ENCODE measurements around the gene LSG1. TPM values are rescaled to one million over a fixed set of nuclear protein-coding genes. Genes with fewer than 3 reads are reported as not detected.
"Not testable (repeated sequence)": the region's sequence is repeated elsewhere in the genome, so short reads cannot be mapped to it uniquely, and the experiment has no call there.

The LSG1 gene
- total RNA-seq, 2 donors from 2014 or later, result 31.3 to 42.7 TPM

- no peak for ATAC-seq
- intact Hi-C loops (cut with DNase I, micrococcal nuclease), result no loop called here
- no peak for DNase-seq
These were observed 4.6 kb downstream of the LSG1 start for GRCh38 chr3:194667363-194667762.

DNA sequence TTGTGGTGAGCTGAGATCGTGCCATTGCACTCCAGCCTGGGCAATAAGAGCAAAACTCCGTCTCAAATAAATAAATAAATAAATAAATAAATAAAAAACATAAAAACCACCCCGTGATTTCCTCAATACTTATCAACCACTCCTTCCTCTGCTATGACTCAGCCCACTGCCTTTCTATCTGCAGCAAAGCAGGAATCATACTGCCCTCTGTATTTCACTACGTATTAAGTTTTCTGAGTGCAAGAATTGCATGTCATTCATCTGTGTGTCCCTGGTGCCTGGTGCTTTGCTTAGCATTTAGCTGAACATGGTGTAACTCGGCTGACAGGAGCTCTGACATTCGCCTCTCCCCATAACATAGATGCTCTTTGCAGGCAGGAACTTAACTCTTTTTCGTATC, 7.1 kb downstream of the LSG1 start:
- intact Hi-C loops (cut with DNase I, micrococcal nuclease), result no loop called here
- DNase-seq (no peak), ATAC-seq (no peak)

DNA sequence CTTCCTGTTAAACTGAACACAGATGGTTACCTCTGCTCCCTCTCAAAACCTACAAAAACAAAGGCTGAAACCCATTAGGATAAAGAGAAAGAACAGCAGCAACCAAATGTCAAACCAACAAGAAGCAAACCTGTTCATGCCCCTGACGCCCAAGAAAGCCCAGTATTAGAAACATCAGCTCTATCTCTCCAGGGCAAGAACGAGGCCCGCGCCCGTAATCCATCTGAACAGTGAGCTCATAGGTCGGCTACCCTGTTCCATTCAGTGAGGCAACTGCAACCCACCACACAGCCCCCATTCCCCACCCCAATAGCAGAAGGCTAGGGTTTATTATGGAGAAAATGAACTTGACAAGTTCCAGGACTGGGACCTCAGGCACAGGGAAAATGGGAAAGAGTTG, 10.0 kb downstream of the LSG1 start:
- ATAC-seq (no peak), DNase-seq (no peak)
- intact Hi-C loops (cut with DNase I, micrococcal nuclease), result no loop called here

DNA sequence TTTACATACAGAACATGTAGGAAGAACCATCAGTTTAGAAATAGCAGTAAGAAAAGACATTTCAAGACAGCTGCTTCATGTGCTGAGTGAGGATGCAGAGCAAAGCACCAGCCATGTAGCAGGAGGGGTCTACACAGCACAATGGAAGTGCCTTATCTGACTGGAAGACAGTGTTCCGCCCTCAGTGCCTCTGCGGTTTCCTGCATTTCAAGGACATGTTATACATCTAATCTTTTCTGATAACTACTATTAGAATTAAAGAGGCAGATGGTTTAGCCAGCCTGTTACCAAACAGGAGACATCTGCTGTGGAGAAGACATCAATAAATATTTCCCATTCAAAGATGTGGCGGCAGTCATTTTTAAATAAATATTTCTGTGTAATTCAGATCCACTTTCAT, 10.6 kb downstream of the LSG1 start:
- intact Hi-C loops (cut with DNase I, micrococcal nuclease), result no loop called here
- ATAC-seq (no peak), DNase-seq (no peak)

- intact Hi-C loops (cut with DNase I, micrococcal nuclease), result no loop called here
- no peak for DNase-seq
- ATAC-seq, result no peak
These were observed 12.2 kb downstream of the LSG1 start for GRCh38 chr3:194659778-194660177.

DNA sequence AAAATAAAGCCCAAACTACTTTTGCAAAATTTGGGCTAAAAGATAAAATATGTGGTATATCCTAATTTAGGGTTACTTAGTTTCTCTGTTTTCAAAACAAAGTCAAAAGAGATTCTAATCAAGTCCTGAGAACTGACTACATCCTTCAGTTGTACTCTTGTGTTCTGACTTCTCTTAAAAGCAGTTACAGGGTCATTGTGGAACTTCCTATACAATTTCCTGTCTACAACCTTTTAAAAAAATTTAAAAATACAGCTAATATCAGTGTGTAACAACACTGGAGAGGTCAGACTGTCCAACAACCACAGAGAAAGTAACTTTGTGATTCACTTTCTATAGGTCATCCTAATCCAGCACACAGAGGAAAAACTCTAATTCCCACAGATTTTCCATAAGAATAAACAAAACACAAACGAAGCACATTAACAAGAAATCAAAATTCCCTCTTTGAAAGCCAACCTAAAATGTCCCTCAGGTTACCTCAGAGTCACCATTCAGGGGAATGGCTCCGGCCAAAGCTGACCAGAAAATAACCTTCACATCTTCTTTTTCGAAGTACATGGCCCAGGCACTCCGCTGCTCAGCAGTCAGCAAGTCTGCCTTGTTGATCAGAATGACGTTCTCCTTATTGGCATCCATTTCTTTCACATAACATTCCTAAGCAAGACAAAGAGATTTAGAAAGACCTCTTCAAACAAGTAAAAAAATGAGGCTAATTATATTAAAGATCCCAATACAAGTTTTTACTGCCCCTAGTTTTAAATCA, 13.3 kb downstream of the LSG1 start:
- no peak for DNase-seq
- intact Hi-C loops (cut with DNase I, micrococcal nuclease), result no loop called here
- no peak for ATAC-seq

DNA sequence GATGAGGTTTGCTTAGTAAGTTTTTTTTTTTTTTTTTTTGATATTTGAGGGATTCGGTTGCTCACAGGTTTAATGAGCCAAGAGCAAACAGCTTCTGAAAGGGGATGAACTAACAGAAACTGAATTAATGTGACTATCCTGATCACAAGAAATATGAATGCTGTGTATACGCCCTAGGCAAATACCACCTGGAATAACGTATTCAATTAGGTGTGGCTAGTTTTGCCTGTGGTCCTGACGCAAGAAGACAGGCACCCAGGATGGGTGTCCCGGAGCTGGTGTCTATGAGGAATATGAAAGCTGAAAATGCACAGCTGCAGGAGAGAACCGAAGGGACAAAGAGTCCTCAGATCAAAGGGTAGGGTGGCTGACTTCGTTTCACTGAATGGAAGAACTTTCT, 14.6 kb downstream of the LSG1 start:
- DNase-seq, result no peak
- intact Hi-C loops (cut with DNase I, micrococcal nuclease), result no loop called here
- ATAC-seq, result peak; percentile 96

- no peak for DNase-seq
- intact Hi-C loops (cut with DNase I, micrococcal nuclease), result no loop called here
- ATAC-seq, result no peak
These were observed 17.5 kb downstream of the LSG1 start for GRCh38 chr3:194654443-194654842.

GRCh38 chr3:194647747-194648146, 24.2 kb downstream of the LSG1 start:
- ATAC-seq, result peak; percentile 57
- intact Hi-C loops (cut with DNase I, micrococcal nuclease), result no loop called here
- DNase-seq, result no peak

DNA sequence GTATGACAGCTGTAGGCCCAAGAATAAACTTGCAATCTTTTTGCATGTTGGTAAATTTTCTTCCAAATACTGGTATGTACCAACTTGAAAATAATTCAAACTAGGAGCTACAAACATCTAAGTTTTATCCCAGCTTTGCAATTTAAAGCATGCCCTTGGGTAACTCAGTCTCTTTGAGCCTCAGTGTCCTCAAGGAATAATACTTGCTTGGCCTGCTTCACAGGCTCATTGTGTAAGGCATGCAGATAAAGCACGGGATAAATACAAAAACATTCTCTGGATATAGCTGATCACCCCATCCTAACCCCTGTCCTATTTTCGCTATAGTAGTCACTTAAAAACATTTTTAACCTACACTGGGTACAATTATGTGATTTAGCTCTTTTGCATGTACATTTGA, 29.2 kb downstream of the LSG1 start:
- intact Hi-C loops (cut with DNase I, micrococcal nuclease), result no loop called here
- no peak for DNase-seq
- no peak for ATAC-seq

DNA sequence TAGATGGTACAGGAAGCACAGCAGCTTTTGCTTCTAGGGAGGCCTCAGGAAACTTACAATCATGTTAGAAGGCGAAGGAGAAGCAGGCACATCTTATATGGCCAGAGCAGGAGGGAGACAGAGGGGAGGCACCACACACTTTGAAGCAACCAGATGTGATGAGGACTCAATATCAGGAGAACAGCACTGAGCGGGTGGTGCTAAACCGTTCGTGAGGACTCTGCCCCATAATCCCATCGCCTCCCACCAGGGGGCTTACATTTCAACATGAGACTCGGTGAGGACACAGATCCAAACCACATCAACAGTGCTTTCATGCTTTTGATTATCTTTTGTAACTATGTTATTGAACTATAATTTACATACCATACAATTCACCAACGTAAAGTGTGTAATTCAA, 31.2 kb downstream of the LSG1 start:
- intact Hi-C loops (cut with DNase I, micrococcal nuclease), result no loop called here
- DNase-seq (no peak), ATAC-seq (no peak)

- intact Hi-C loops (cut with DNase I, micrococcal nuclease), result no loop called here
- no peak for ATAC-seq
- DNase-seq, result no peak
These were observed 32.9 kb downstream of the LSG1 start for GRCh38 chr3:194638991-194639605.

DNA sequence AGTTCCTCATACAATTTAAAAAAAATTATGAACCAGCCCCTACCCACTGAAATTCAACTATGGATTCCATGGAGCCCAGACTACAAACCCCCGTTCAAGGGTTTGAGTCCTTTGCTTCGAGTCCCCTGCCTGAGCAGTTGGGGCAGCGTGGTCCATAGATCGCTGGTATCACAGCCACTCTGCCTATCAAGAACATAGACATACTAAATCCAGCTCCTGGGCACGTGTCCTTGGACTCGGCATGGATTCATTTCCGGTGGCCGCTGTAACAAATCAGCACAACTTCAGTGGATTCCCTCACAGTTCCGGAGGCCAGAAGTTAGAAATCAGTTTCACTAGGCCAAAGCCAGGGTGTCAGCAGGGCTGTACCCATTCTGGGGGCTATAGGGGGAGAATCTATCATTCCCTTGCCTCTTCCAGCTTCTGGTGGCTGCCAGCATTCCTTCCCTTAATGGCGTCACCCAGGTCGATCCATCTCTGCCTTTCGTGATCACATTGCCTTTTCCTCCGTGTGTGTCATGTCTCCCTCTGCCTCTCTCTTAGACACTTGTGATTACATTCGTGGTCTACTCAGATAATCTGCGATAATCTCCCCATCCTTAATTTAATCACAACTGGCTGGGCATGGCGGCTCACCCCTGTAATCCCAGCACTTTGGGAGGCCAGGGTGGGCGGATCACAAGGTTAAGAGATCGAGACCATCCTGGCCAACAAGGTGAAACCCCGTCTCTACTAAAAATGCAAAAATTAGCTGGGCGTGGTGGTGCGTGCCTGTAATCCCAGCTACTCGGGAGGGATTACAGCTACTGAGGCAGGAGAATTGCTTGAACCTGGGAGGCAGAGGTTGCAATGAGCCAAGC, 34.2 kb downstream of the LSG1 start:
- DNase-seq (no peak), ATAC-seq (no peak)
- intact Hi-C loops (cut with DNase I, micrococcal nuclease), result no loop called here

DNA sequence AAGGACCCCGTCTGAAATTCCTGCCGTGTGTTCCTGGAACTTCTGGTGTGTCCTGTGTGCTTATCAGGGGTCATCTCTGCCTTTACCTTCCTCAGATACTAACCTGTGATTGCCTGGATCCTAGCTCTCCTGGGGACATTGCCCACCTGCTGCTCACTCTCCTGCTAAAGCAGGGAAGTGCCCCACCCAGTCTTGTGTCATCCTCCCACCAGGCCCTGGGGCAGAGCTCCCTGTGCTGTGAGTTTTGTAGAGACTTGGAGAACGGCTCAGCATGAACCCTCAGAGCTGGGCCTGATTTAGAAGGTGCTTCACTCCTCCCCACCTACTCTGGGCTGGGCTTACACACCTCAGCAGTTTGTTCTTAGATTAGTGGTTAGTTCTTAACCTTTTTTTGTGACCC, 34.9 kb downstream of the LSG1 start:
- DNase-seq, result no peak
- intact Hi-C loops (cut with DNase I, micrococcal nuclease), result no loop called here
- no peak for ATAC-seq

DNA sequence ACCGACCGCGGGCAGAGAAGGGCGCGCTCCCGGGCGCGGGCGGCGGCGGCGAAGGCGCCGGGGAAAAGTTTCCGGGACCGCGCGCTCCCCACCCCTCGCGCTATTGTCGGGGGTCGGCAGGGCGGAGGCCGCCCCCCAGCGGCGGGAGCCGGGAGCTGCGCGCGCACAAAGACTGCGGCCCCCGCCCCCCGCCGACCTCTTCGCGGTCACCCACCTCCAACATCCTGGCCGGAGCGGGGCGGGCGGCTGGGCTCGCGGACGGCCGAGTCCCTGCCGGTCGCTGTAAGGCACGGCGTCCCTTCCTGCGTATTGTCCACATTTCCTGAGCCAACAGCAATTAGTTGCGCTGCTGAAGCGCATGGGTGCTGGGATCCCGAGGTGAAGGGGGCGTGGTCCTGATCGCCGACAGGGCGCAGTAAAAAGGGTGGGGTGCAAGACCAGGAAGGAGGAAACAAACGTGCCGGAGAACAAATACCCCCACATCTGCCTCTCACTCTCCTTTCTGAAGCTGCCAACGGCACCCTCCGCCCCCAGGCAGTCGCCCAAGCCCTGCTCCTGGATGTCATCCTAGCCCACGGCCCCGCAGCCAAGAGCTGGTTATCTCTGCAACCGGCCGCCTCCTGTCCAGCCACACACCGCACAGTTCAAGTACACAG, 38.5 kb downstream of the LSG1 start, which contains the start of gene TMEM44:
Gene TMEM44, minus strand, starts transcription at position 71 of the 656 bp plus-strand sequence. CDS start 204 bp downstream, outside the sequence.
- peak; percentile 91 to 93 for DNase-seq
- peak; percentile 87 for ATAC-seq
- intact Hi-C loops (cut with DNase I, micrococcal nuclease), result no loop called here

DNA sequence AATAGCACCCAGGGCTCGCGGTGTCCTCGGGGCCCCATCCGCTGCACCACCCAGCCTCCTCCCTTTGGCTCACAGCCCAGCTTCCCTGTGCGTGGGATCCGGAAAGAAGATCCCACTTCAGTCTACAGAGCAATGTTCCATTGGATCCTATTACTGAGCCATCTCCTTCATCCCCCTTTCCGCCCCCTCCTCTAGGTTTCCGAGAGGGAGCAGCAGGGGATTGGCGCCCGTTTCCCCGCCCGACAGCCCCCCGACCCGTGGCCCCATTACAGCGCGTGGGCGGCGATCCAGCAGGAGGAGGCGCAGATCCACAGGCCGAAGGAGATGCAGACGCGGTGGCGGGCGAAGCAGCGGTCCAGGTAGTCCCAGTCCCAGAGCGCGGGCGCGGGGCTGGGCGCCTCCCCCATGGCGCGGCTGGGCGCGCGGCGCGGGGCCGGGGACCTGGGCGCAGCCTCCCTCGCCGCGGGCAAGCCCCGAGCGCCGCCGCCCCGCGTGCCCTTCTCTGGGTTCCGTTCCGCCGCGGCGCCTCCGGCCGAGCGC, 39.1 kb downstream of the LSG1 start:
- ATAC-seq (peak; percentile 64), DNase-seq (peak; percentile 79 to 82)
- intact Hi-C loops (cut with DNase I, micrococcal nuclease), result no loop called here

DNA sequence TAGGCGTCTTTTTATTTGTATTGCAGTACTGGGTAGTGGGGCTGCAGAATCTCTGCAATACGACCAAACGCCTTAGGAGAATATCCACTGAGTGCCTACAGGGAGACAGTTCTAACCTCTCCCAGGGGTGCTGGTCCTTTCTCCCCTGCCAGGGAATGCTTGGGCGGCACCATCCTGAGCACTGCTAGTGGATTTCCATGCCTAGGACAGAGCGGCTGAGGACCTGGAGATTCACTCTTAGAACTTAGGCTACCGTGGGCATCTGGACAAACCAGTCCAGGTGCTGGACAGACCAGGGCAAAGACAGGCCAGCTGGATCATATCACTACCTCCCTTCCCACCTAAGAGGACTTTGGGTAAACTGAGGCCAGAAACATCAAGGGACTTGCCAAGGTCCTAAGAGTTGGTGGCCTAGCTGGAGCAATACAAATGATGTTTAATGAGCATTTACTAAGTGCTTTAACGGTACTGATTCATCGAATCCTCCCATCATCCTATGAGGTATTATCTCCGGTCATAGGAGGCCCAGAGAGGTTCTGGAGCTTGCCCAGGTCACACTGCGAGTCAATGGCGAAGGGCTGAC, 39.7 kb downstream of the LSG1 start:
- no peak for ATAC-seq
- intact Hi-C loops (cut with DNase I, micrococcal nuclease), result no loop called here
- DNase-seq, result no peak

DNA sequence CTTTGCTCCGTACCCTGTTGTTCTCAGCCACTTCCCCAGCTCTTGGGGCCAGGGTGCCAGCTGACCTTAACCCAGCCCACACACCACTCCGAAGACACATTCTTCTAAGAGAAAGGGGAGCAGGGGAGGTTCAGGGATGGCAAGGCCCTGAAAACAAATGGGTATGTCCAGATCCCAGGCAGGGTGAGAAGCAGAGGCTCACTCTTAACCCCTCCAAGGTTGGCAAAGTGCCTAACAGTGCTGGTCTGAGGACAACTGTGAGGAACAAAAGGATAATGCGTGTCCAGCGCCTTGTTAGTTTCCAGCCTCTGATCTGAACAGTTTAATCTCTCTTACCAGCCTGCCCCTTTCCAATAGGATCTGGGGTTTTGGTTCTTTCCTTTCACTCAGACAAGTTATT, 40.3 kb downstream of the LSG1 start:
- intact Hi-C loops (cut with DNase I, micrococcal nuclease), result no loop called here
- ATAC-seq (no peak), DNase-seq (no peak)

- ATAC-seq; intact Hi-C loops (cut with DNase I, micrococcal nuclease); DNase-seq: not testable (repeated sequence)
These were observed 41.3 kb downstream of the LSG1 start for GRCh38 chr3:194630681-194631080.

Measured in left colon (tissue), 2 donors.